ENCODE measurements around the gene GFER.
A peak's percentile ranks its signal among the peaks of the same experiment; 100 is the strongest.

The GFER gene

DNA sequence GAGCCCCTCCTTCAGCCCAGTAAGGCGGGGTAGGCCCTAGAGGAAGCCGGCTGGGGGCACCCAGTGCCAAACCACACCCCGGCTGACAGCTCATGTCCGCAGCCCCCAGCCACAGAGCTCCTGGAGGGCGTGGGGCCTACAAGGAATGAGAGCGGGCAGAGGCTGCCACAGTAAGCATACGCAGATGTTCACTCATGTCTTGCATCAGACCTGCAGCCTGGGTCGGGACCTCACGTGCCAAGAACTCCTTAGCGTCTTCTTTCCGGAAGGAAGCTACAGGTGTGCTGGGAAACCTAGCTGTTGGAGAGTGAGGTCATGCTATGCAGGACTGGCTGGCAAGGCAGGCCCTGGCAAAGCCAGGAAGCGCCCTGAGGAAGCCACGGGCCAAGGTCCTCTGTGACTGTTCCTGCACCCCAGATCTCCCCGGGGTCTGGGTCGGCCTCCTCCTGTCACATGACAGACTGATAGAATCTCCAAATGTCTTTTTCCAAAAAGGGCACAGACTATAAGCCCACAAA lies 24.1 kb downstream of the GFER start:
- TF ChIP-seq, protein P1, sequence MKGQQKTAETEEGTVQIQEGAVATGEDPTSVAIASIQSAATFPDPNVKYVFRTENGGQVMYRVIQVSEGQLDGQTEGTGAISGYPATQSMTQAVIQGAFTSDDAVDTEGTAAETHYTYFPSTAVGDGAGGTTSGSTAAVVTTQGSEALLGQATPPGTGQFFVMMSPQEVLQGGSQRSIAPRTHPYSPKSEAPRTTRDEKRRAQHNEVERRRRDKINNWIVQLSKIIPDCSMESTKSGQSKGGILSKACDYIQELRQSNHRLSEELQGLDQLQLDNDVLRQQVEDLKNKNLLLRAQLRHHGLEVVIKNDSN (IDR thresholded peaks at IDR 0.05), result no peak
- no peak for TF ChIP-seq CEBPB (IDR thresholded peaks at IDR 0.05)

DNA sequence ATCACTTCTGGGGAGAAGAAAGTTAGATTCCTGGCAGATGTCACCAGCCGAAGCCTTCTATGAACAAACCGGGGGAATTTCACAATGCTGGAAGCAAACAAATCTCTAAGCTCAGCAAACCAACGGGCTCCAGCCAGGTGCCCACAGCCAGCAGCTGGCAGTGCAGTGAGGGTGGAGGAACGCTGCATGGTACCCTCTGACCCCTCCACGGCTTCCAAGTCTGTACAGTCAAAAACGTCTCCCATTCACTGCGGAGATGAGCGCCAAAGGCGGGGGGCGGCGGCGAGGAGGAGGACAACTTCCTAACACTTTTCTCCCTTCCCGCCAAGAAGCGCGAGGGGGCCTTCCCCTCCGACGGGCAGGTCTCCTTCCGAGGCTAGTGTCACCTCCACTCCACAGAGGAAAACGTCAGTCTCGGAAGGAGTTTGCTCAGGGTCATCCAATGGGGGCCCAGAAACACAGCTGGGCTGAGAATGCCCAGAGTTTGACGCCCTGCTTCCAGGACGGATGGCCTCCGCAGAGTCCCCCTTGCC lies 24.7 kb downstream of the GFER start:
- TF ChIP-seq FOXM1 (IDR thresholded peaks at IDR 0.05; ENCODE audit: borderline replicate concordance, low read depth) (no peak), ZBTB7A (IDR thresholded peaks at IDR 0.05; ENCODE audit: low read depth) (no peak), NFIC (IDR thresholded peaks at IDR 0.05) (no peak), EGR1 (IDR thresholded peaks at IDR 0.05) (no peak)
- TF ChIP-seq, protein P2, sequence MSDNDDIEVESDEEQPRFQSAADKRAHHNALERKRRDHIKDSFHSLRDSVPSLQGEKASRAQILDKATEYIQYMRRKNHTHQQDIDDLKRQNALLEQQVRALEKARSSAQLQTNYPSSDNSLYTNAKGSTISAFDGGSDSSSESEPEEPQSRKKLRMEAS (IDR thresholded peaks at IDR 0.05), result peak; percentile 67

- TF ChIP-seq ZBTB7A (IDR thresholded peaks at IDR 0.05; ENCODE audit: low read depth) (no peak), YY1 (IDR thresholded peaks at IDR 0.05; ENCODE audit: low read depth) (no peak), NFIC (IDR thresholded peaks at IDR 0.05) (no peak), EP300 (IDR thresholded peaks at IDR 0.05; ENCODE audit: borderline replicate concordance) (no peak), CREB1 (IDR thresholded peaks at IDR 0.05; ENCODE audit: low read depth) (no peak), TEAD4 (IDR thresholded peaks at IDR 0.05) (no peak), CEBPB (IDR thresholded peaks at IDR 0.05) (no peak), EGR1 (IDR thresholded peaks at IDR 0.05) (no peak), REST (IDR thresholded peaks at IDR 0.05; ENCODE audit: low read depth) (no peak)
- TF ChIP-seq, protein P2 (IDR thresholded peaks at IDR 0.05), result no peak
- TF ChIP-seq, protein P1 (IDR thresholded peaks at IDR 0.05), result no peak
Observed at GRCh38 chr16:2009164-2009711, 25.2 kb downstream of the GFER start.

- TF ChIP-seq EGR1 (IDR thresholded peaks at IDR 0.05) (no peak), TEAD4 (IDR thresholded peaks at IDR 0.05) (no peak), TCF12 (IDR thresholded peaks at IDR 0.05; ENCODE audit: low read depth) (peak; percentile 43; the same call in 1 of the 2 replicates), CREB1 (IDR thresholded peaks at IDR 0.05; ENCODE audit: low read depth) (peak; percentile 65; the same call in 1 of the 2 replicates), EP300 (IDR thresholded peaks at IDR 0.05; ENCODE audit: borderline replicate concordance) (no peak), YY1 (IDR thresholded peaks at IDR 0.05; ENCODE audit: low read depth) (no peak), TAF1 (IDR thresholded peaks at IDR 0.05; ENCODE audit: low read depth) (peak; percentile 71)
- TF ChIP-seq, protein P1 (IDR thresholded peaks at IDR 0.05), result peak; percentile 67
- TF ChIP-seq, protein P2 (IDR thresholded peaks at IDR 0.05), result peak; percentile 91
Observed at GRCh38 chr16:2009791-2010510, 26.0 kb downstream of the GFER start, which contains the start of gene ZNF598. TSS of gene ZNF598 (minus strand) at chr16:2009821.

DNA sequence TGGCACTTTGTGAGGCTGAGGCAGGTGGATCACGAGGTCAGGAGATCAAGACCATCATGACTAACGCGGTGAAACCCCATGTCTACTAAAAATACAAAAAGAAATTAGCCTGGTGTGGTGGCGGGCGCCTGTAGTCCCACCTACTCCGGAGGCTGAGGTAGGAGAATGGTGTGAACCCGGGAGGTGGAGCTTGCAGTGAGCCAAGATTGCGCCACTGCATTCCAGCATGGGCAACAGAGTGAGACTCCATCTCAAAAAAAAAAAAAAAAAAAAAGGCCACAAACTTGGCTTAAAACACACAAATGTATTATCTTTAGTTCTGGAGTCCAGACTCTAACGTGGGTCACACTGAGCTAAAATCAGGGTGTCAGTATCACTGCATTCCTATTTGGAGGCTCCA lies 27.7 kb downstream of the GFER start:
- TF ChIP-seq CEBPB (IDR thresholded peaks at IDR 0.05), result 0 out of 2 replicates have a peak, but pooled peaks have one; percentile 11

GRCh38 chr16:2013527-2013926 lies 29.5 kb downstream of the GFER start:
- TF ChIP-seq ZBTB7A (IDR thresholded peaks at IDR 0.05; ENCODE audit: low read depth) (no peak), REST (IDR thresholded peaks at IDR 0.05; ENCODE audit: low read depth) (no peak), NFIC (IDR thresholded peaks at IDR 0.05) (no peak), RAD21 (IDR thresholded peaks at IDR 0.05; ENCODE audit: low read depth) (no peak), TAF1 (IDR thresholded peaks at IDR 0.05; ENCODE audit: low read depth) (no peak), TCF12 (IDR thresholded peaks at IDR 0.05; ENCODE audit: low read depth) (no peak), FOXM1 (IDR thresholded peaks at IDR 0.05; ENCODE audit: borderline replicate concordance, low read depth) (no peak), TEAD4 (IDR thresholded peaks at IDR 0.05) (no peak)
- TF ChIP-seq, protein P2 (IDR thresholded peaks at IDR 0.05), result no peak

All from Ishikawa (cell line).